GM19238 (cell line): ENCODE measurements around the gene LRRC34.

Experiments used
- DNase-seq: peaks from one replicate; pipeline ENCODE4 v3.0.0; 2011; ENCODE audit warnings: low spot score; ENCODE audit not compliant: insufficient read length

Gene LRRC34

GRCh38 chr3:169764882-169765612, 47.7 kb downstream of the LRRC34 start, which contains the start of gene TERC:
TSS of gene TERC (minus strand) at chr3:169765060.
- peak; percentile 67 for DNase-seq

- no peak for DNase-seq
Observed at GRCh38 chr3:169764312-169764881, 48.3 kb downstream of the LRRC34 start.

DNA sequence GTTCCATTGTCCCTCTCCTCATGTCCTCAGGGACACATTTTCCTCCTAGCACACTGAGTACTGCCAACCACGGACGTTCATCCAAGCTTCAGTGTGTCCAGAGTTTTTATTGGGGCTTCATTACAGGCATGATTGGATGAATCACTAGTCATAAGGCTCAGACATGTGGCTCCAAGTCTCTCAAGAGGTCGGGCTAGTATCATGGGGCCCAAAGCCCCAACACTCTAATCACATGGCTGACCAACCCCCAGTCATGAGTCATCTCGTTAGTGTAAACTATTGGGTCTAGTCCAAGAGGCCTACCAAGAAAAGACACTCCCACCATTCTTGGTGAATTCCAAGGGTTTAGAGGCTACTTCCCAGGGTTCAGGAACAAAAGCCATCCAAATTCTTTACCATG, 52.2 kb downstream of the LRRC34 start:
- DNase-seq: no peak

- DNase-seq: no peak
Observed at GRCh38 chr3:169759256-169759655, 53.4 kb downstream of the LRRC34 start.

DNA sequence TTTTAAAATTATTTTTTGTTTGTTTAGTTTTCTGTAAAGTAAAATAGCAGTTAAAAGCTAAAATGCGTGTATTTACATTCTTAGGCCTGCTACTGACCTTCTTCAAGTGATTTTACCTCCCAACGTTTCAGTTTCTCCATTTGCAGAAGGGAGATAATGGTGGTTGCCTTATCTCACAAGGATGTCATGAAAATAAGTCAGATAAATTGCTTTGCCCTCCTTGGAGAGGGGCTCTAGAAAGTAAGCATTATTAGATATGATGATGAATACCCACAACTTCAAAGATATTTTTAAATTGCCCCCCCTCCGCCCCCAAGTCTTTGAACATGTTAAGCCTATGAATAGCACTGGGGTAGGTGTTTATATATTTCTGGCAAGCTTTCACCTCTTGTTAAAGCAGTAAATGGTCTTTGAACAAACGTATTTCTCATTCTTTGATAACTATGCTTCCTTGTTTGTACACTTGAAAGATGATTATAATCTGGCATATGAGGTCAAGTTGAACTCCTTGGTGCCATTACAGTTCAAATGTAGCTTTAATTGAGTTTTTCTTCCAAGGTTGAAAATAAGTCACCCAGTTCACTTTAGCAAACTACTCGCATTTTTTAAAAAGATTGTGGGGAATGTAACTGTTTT, 54.2 kb downstream of the LRRC34 start:
- DNase-seq: no peak

DNA sequence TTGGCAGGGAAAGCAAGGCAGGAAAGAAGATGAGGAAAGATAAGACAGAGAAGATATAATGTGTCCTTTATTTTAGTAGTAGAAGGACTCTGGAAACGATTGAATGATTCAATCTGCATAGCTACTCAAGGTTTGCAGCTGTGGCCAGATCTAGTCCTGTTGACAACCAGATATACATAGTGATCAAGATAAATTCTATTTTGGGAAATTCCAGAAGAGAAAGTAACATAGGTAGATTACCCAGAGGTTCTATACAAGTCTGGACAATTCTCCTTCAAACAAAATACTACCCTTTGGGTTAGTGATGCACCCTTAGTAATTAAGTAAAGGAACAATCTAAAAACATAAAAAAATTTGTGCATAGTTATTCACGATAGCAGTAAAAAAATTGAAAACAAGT, 57.2 kb downstream of the LRRC34 start:
- DNase-seq: no peak

DNA sequence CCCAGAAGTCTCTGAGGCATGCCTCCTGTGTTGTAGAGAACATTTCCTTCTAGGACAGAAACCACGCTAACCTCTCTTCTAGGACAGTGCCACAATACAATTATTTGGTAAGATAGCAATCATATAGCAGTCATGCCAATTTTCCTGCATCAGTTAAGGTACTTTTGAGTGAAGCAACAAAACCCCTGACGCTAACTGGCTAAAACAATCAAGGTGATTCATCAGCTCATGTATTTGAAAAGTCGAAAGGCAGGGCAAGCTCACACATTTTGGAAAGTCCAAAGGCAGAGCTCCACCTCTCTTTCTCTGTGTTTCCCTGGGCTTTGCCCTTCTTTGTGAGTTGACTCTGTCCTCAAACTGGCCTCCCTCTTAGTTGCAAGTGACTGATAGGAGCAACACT, 58.0 kb downstream of the LRRC34 start:
- DNase-seq: no peak

DNA sequence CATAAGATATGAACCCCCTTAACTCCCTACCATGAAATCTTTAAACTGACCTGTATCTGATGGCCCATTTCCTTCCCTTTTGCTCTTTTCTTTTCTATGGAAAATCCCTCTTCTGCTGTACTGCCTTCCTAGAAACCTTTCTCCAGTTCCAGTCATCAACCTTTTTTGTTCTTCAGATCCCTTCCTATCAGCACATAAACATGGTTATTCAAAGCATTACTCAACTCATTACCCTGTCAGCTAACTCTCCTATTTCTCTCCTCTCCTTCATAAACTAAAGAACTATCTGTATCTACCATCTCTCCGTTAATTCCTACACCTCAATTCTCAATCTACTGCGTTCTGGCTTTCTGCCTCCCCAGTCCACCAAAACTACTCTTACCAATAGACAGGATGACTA, 60.8 kb downstream of the LRRC34 start:
- no peak for DNase-seq

DNA sequence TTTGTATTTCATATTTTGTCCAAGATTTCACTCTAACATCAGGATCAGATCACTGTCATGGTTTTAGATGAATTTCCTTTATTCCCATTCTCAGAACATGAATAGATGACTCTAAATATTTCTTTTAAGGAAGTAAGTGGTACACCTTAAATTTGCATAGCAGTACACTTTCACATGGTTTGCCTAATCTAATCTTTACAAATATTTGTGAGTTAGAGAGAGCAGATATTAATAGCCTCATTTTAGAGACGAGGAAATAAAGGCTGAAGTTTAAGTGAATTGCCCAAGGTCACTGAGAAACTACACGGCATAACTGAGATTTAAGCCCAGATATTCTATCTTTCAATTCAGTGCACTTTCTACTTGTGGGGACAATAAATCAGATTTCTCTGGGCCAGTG, 62.0 kb downstream of the LRRC34 start:
- no peak for DNase-seq

- no peak for DNase-seq
Observed at GRCh38 chr3:169748670-169749069, 64.0 kb downstream of the LRRC34 start.

DNA sequence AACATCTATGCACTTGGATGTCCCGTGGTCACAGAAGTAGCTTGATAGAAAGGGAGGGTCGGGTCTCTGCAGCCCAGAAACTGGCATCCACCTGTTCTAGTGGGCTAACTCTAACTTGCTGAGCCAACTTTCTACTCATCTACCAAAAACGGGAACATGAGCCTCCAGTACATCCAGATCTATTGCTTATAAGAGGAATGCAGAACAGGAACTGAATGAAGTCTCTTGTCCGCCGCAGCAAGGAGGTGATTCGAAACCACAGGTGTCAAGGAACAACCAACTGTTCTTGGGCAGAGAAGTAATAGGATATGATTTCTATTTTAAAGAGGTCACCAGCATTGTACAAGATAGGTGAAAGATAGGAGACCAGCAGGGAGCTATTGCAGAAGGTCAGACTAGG, 65.8 kb downstream of the LRRC34 start:
- DNase-seq: no peak

GRCh38 chr3:169744366-169745054, 68.2 kb downstream of the LRRC34 start:
- DNase-seq: no peak
